Uterus (tissue), 2 donors: ENCODE measurements around the gene DCAF5.
"Not testable (repeated sequence)": the region's sequence is repeated elsewhere in the genome, so short reads cannot be mapped to it uniquely, and the experiment has no call there.

ENCODE experiments used
- POLR2A ChIP-seq, 2 donors: fragments of 450-650 bp; IDR thresholded peaks; one replicate each; pipeline ENCODE4 v1.6.1; 2016; ENCODE audit warnings: antibody characterized with exemption in 2 of 2, mild to moderate bottlenecking in 1 of 2, moderate library complexity in 1 of 2
- TF ChIP-seq, protein P1 (sequence below), 4 experiments: fragments of 200-600 bp in 2 of 4; fragments of 450-650 bp in 2 of 4; sonication (generic) in 2 of 4; IDR thresholded peaks; one replicate each; pipeline ENCODE4 v1.5.1; 2016 to 2019; ENCODE audit warnings: antibody characterized with exemption in 4 of 4, mild to moderate bottlenecking in 2 of 4, moderate library complexity in 1 of 4

DNA sequence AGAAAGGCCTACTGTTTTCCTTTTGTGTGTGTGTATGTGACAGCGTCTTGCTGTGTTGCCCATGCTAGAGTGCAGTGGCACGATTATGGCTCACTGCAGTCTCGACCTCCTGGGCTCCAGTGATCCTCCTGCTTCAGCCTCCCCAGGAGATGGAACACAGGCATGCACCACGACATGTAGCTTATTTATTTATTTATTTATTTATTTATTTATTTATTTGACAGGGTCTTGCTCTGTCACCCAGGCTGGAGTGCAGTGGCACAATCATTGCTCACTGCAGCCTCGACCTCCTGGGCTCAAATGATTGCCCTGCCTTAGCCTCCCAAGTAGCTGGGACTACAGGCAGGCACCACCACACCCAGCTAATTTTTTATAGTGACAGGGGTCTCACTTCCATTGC, 75.7 kb downstream of the DCAF5 start:
- TF ChIP-seq, protein P1, sequence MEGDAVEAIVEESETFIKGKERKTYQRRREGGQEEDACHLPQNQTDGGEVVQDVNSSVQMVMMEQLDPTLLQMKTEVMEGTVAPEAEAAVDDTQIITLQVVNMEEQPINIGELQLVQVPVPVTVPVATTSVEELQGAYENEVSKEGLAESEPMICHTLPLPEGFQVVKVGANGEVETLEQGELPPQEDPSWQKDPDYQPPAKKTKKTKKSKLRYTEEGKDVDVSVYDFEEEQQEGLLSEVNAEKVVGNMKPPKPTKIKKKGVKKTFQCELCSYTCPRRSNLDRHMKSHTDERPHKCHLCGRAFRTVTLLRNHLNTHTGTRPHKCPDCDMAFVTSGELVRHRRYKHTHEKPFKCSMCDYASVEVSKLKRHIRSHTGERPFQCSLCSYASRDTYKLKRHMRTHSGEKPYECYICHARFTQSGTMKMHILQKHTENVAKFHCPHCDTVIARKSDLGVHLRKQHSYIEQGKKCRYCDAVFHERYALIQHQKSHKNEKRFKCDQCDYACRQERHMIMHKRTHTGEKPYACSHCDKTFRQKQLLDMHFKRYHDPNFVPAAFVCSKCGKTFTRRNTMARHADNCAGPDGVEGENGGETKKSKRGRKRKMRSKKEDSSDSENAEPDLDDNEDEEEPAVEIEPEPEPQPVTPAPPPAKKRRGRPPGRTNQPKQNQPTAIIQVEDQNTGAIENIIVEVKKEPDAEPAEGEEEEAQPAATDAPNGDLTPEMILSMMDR (IDR thresholded peaks at IDR 0.05) = not testable (repeated sequence)
- TF ChIP-seq POLR2A (IDR thresholded peaks at IDR 0.05) = not testable (repeated sequence)
